HG02763 (cell line): Measurements from ENCODE around the gene CSKMT.

Experiments
- ATAC-seq: cut with Tn5 transposase; IDR thresholded peaks from one replicate; pipeline ENCODE4 v1.9.1; 2021; ENCODE audit warnings: mild to moderate bottlenecking, moderate library complexity; ENCODE audit not compliant: unreplicated experiment

Gene CSKMT

DNA sequence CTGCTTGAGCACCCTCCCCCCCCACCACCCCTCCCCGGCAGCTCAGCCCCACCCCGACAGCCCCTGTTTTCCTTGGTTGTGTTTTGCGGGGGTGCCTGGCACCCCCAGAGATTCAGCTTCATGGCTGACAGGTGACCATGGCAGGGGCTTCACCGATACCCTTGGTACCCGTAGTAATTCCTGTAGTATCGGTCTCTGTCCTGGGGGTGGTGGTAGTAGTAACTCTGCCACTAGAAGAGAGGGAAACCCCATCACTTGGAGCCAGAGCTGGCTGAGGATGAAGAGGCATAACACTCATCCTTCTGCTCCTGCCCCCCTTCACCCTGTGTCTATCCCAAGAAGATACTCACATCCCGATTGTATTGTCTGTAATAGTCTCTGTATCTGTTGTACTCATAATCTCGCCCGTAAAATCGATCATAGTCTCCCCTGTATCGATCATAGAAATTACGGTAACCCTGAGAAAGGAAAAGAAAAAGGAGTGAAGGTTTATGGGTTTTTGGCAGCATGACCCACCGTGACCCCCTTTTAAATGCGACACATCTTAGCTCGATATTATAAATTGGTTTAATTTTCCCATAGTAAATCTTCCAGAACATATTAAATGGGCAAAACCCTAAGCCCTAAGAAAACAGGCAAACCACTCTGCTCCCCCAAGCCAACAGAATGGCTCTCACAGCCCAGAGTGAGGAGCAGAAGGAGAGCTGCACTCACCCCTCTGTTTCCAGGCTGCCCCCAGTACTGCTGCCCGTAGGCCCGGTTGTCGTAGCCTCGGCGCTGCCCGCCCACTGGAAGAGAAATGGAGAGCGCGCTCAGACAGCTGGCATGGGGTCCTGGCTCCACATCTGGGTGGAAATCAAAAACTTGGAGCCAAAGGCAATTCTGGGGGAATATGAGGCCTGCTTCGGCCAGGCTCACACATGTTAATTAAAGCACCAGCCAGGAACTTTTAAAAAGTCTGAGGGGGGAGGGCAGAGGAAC is 50.3 kb downstream of the CSKMT start:
- no peak for ATAC-seq

DNA sequence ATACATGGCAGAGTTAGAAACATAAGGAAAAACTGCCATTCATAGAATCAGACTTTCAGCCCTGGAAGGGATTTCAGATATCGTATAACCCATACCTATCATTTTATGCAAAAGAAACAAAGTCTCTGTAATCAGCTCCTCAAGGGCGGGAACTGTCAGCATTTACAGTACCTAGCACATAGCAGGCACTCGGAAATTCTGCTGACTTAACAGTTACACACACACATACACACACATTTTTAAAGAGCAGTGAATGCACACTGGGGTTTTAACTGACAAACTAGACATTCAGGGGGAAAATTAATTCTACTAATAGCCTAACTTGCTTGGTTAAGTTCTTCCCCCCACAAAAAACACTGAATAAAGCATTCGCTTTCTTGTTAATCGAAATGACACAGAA is 51.1 kb downstream of the CSKMT start:
- no peak for ATAC-seq

DNA sequence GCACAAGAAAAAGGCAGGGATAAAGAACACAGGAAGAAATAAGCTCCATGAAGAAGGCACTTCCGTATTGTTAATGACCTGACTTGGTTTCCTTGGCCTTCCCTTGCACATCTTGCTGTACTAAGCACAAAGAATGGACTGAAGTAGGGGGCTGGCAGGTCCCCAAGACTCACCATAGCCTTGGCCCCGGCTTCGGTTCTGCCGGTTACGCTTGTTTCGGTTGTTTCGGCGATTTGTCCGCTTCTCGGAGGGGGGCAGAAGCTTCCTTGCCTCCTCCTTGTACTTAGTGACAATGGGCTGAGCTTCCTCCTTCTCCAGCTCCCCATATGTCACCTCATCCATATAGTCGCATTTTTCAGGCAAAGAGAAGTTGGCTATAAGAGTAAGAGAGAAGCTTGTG is 51.7 kb downstream of the CSKMT start:
- no peak for ATAC-seq
